GM21515 (cell line): ENCODE measurements around the gene TNFAIP8L2.

Experiments used
- ATAC-seq: cut with Tn5 transposase; IDR thresholded peaks from one replicate; pipeline ENCODE4 v1.9.1; 2021; ENCODE audit not compliant: unreplicated experiment

The TNFAIP8L2 gene

GRCh38 chr1:151156515-151156819 lies at the start of gene TNFAIP8L2:
Gene TNFAIP8L2 (plus strand): TSS chr1:151156649. CDS start chr1:151158698, 2,049 bp downstream.
- peak; percentile 61 for ATAC-seq

DNA sequence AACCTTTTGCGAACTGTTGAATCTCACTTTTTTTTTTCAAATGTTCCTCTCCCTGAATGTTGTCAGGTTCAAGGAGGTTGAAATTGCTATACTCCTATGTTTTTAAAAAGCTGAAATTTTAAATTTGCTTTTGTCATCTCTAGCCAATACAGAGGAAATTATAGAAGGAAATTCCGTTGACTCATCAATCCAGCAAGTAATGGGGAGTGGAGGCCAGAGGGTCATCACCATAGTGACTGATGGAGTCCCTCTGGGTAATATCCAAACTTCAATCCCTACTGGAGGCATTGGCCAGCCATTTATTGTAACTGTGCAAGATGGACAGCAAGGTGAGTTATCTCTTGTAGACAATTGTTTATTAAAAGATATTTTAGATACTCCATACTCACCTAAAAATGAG lies 49.6 kb upstream of the TNFAIP8L2 start:
- ATAC-seq, result no peak

DNA sequence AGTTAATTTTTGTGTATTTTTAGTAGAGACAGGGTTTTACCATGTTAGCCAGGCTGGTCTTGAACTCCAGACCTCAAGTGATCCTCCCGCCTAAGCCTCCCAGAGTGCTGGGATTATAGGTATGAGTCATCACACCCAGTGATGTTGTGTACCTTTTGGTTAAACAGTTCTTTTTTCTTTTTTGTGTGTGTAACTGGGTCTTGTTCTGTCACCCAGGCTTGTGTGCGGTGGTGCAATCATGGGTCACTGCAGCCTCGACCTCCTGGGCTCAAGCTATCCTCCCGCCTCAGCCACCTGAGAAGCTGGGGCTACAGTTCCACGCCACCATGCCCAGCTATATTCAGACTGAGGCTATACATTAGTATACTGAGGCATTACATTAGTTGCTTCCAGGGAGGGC lies 48.1 kb upstream of the TNFAIP8L2 start:
- ATAC-seq, result no peak

GRCh38 chr1:151113877-151114276 lies 42.6 kb upstream of the TNFAIP8L2 start:
- no peak for ATAC-seq

DNA sequence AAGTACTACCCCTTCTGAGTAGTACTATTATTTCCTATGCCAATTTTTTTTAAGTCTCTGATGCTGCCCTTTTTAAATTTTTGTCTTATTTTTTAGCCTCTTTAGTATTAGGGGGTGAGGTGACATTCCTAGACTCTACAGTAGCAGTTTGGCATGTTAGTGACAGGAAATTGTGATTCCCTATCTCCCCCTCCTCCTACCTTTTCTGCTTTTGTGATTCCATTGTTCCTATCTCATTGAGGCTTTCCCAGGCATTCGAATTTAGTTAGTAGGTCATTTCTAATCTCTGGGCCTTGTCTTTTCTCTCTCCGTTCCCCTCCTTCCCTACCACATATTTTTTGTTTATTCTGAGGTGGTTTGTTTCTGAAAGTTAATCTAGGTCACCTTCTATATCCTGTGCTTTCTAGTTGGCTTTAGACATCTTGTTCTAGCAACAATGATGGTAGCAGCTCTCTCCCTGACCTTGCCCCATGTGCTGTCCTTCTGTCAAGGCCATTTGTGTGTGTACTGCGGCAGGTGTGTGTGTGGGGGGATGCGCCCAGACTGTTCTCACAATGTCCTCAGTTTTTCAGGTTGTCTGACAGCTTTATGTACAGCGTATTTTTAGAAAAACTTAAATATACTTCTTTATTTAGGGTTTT lies 31.6 kb upstream of the TNFAIP8L2 start:
- ATAC-seq, result no peak

DNA sequence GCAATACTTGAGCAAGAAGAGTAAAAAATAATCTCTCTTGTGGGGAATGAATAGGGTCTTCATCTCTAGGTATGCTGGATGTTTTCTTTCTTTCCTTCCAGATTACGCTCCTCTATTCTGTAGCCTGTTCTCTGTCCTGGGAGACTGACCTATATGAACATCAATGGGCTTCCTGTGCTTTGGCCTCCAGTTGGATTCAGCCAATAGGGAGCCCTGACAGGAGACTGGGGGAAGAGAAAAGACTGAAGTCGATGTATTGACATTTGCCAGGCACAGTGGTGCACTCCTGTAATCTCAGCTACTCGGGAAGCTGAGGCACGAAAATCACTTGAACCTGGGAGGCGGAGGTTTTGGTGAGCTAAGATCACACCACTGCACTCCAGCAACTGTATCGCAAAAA lies 27.6 kb upstream of the TNFAIP8L2 start:
- no peak for ATAC-seq

DNA sequence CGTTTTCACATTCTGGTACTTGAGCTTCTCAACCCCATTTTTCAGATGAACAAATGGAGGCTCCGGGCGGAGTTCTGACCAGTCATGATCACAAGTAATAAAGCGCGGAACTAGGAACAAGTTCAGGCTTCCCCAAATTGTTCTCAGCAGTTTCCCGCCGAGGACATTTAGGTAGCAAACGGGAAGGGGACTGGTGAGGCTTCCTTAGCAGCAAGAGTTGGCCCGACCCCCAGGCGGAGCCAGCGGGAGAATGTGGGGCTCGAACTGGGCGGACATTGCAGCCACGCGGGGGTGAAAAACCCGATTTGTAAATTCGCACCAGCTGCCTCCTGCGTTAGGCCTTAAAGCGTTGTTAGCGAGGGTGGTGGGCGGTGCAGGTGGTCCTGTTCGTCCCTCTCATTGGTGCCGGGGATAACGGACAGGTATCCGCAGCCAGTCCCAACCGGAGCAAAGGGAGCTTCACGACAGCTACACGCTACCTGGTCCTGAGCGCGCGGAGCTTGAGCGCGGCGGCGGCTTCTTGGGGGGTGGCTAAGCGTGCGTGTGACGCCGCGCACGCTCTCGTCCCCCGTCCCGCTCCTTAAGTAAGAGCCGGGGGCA lies 25.4 kb upstream of the TNFAIP8L2 start:
- ATAC-seq, result no peak

GRCh38 chr1:151131701-151132334 lies 24.6 kb upstream of the TNFAIP8L2 start:
- no peak for ATAC-seq

DNA sequence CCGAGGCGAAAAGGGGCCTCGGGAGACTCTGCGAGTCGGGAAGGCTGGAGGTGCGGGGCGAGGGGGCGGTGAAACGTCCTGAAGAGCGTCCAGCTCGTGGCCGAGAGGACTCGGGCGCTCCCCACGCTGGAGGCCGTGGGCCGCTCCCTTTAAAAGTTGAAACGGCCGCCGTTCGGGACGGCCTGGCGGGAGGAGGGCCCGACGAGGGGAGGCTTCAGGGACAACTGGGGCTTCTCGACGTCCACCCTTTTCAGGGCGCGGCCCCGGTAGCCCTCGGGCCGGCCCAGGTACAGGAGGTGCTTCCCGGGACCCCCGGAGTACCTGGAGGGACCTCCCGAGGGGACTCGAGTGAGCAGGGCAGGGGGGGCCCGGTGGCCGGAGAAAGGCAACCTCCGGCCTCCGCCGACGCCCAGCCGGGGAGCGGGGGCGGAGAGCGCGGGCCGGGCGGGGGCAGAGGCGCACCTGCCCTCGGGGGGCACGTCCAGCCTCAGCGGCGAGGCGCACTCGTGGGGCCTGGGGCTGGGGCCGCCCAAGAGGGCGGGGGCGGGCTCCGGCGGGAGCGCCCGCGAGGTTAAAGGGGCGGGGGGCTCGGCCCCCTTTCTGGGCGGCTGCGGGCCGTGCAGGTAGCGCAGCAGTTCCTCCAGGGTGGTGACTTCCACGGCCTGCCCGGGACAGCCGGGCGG lies 24.0 kb upstream of the TNFAIP8L2 start:
- no peak for ATAC-seq

DNA sequence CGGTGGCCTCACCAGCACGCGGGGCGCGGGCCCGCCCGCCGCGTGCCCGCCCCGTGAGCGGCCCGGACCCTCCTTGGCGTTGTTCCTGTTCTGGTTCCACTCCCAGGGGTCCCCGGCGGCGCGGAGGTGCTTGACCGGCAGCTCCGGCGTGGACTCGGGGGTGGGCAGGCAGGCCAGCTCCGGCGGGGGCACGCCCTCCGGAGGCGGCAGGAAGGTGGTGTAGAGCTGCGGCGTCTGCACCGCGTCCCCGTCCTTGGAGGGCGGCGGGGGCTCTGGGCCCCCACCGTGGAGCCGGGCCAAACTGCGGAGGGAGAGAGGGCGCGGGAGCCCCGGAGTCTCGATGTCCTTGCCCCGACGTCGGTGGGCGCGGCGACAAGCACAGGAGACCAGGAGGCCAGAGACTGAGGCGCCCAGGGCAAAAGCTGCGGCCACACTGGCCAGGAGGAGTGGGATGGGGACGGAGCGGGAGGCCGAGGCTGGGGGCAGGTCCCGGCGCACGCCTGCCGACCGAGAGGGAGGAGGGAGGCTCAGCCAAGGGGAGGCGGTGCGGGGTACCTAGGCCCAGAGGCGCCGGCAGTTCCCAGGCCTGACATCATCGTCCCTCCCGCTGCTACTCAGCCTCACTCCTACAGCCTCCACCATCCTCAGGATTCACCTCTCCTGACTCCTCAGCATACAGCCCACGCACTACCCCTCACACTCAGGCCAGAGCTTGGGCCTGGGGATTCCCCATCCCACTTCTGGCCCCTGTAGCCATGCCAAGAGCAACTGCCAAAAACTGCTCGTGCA lies 23.2 kb upstream of the TNFAIP8L2 start:
- no peak for ATAC-seq

GRCh38 chr1:151134396-151134795 lies 22.1 kb upstream of the TNFAIP8L2 start:
- ATAC-seq, result no peak

DNA sequence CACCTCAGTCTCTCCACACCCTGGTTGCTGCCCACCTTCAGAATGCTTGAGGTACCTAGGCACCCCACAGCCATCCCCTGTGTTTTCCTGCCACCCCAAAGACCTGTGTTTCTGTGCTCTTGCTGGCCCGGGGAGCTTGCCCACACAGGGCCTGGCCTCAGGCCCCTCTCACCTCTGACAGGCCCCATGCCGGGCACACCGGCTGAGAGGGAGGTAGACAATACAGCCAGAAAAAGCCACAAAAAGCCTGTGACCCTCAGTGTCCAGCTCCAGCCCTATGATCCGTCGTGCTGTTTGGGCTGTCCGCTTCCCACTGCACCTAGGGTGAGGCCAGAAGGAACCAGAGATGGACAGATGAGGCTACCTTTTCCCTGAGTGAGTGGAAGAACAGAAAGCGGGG lies 21.5 kb upstream of the TNFAIP8L2 start:
- ATAC-seq, result no peak

GRCh38 chr1:151135433-151136385 lies 20.7 kb upstream of the TNFAIP8L2 start:
- ATAC-seq, result no peak

DNA sequence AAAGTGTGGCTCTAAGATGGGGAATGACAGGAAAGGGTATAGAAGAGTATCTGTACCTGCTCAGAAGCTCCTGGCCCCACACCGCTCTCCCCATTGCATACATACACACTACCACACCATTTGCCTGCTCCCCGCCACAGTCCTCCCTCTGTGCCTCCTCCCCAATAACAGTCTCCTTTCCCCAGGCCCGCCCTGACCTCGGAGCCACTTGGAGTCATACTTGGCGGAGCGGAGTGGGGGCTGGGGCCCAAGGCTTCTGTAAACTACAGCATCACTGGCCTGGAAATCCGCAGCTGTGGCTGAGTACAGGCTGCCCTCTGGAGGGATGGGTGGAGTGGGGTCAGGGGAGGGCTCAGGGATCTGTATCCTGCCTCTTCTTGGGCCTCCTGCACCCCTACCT lies 18.7 kb upstream of the TNFAIP8L2 start:
- ATAC-seq, result no peak

- ATAC-seq, result no peak
These were observed 13.9 kb upstream of the TNFAIP8L2 start for GRCh38 chr1:151142411-151143056.

GRCh38 chr1:151143057-151143435 lies 13.4 kb upstream of the TNFAIP8L2 start:
- no peak for ATAC-seq

- ATAC-seq, result no peak
These were observed 12.5 kb upstream of the TNFAIP8L2 start for GRCh38 chr1:151143986-151144385.

- no peak for ATAC-seq
These were observed 11.8 kb upstream of the TNFAIP8L2 start for GRCh38 chr1:151144474-151145303.
